HepG2 (cell line): ENCODE measurements around the gene FAM78B. TPM values are rescaled to one million over a fixed set of nuclear protein-coding genes. Genes with fewer than 3 reads are reported as not detected.

Source experiments
- ATAC-seq: fragments of 200-7000 bp; cut with Tn5 transposase; 3 replicates; pipeline ENCODE4 v1.9.1; 2020; ENCODE audit warnings: mild to moderate bottlenecking, moderate library complexity
- BruUV-seq: library from RNA; stranded (reverse); fragments of 400-500 nt; replicated peaks from 2 replicates; lab custom pipeline; 2021; lab: Mats Ljungman, UMichigan
- CTCF ChIA-PET: fragments of 300-600 bp; formaldehyde crosslinking; extraction: SDS; loops from one replicate; lab custom pipeline; 2021; ENCODE audit warnings: low total read pairs, inconsistent platforms, low intra/inter-chr PET ratio; lab: Yijun Ruan, JAX
- POLR2A ChIA-PET: fragments of 350-600 bp; sonication (Branson Sonifier 250); formaldehyde crosslinking; loops from one replicate; lab custom pipeline; 2020; ENCODE audit warnings: antibody characterized with exemption, inconsistent platforms; lab: Yijun Ruan, JAX
- DNase-seq: peaks from one replicate; pipeline ENCODE4 v3.0.0-alpha.2; 2015; ENCODE audit warnings: low spot score
- FAIRE-seq: peaks from 3 replicates; lab custom pipeline; 2011; peaks lifted over from hg19 to GRCh38; lab: Jason Lieb, UNC
- H2AFZ ChIP-seq: one replicate; pipeline ENCODE4 v1.6.1; 2011; ENCODE audit warnings: low read length, inconsistent platforms
- H3K27ac ChIP-seq: fragments of 300-600 bp; 3 replicates; pipeline ENCODE4 v1.8.0; 2011; ENCODE audit warnings: mixed run types, mild to moderate bottlenecking, mixed read lengths, low read length, inconsistent platforms; ENCODE audit not compliant: insufficient read depth; ENCODE audit errors: extremely low read length
- H3K27me3 ChIP-seq, 2 experiments: fragments of 200-600 bp in 1 of 2; 2 replicates in 1 of 2; 3 replicates in 1 of 2; pipeline versions ENCODE4 v1.6.0 to v1.8.0; 2011; ENCODE audit warnings: low read length in 2 of 2, mild to moderate bottlenecking in 2 of 2, moderate library complexity in 2 of 2, inconsistent platforms in 1 of 2; ENCODE audit not compliant: insufficient read depth in 2 of 2, control insufficient read depth in 1 of 2
- H3K36me3 ChIP-seq, 2 experiments: fragments of 200-600 bp in 1 of 2; replicated peaks in 1 of 2; 2 replicates in 1 of 2; 3 replicates in 1 of 2; pipeline versions ENCODE4 v1.5.1 to v1.8.0; 2011; ENCODE audit warnings: low read length in 2 of 2, inconsistent platforms in 1 of 2; ENCODE audit not compliant: insufficient read depth in 2 of 2, control insufficient read depth in 1 of 2
- H3K4me1 ChIP-seq: 2 replicates; pipeline ENCODE4 v1.5.1; 2012; ENCODE audit warnings: low read length, inconsistent platforms; ENCODE audit not compliant: insufficient read depth
- H3K4me2 ChIP-seq: 2 replicates; pipeline ENCODE4 v1.6.0; 2011; ENCODE audit warnings: low read depth, low read length, inconsistent platforms
- H3K4me3 ChIP-seq, 3 experiments: fragments of 200-600 bp in 1 of 3; sonication (generic), shearing (Covaris generic) in 1 of 3; replicated peaks in 1 of 3; 2 replicates each; pipeline ENCODE4 v1.5.1; 2011 to 2016; ENCODE audit warnings: low read length in 3 of 3, inconsistent platforms in 2 of 3, low read depth in 2 of 3, mild to moderate bottlenecking in 2 of 3, control low read depth in 1 of 3, mixed read lengths in 1 of 3; ENCODE audit not compliant: insufficient read depth in 1 of 3
- H3K79me2 ChIP-seq: one replicate; pipeline ENCODE4 v1.6.1; 2011; ENCODE audit warnings: low read length, inconsistent platforms; ENCODE audit not compliant: insufficient read depth
- H3K9ac ChIP-seq: 2 replicates; pipeline ENCODE4 v1.6.0; 2011; ENCODE audit warnings: mild to moderate bottlenecking, low read depth, low read length, inconsistent platforms; ENCODE audit not compliant: insufficient read depth
- H3K9me3 ChIP-seq: 2 replicates; pipeline ENCODE4 v1.5.1; 2012; ENCODE audit warnings: mild to moderate bottlenecking, low read length
- H4K20me1 ChIP-seq: 2 replicates; pipeline ENCODE4 v1.6.0; 2011; ENCODE audit warnings: inconsistent platforms, mild to moderate bottlenecking, low read length, moderate library complexity; ENCODE audit not compliant: insufficient read depth
- EEA1 ChIP-seq: sonication (generic); formaldehyde crosslinking; IDR thresholded peaks from 2 replicates; pipeline ENCODE4 v1.5.1; 2020; ENCODE audit warnings: mild to moderate bottlenecking, missing genetic modification reagents, borderline replicate concordance
- GTF2F1 ChIP-seq: fragments of 150-350 bp; IDR thresholded peaks from 2 replicates; pipeline ENCODE4 v1.6.1; 2014; ENCODE audit warnings: low read length
- ZNF570 ChIP-seq: sonication (generic); formaldehyde crosslinking; IDR thresholded peaks from 2 replicates; pipeline ENCODE4 v1.4.0; 2020; ENCODE audit warnings: mild to moderate bottlenecking, missing genetic modification reagents, borderline replicate concordance
- ZNF883 ChIP-seq: sonication (generic); formaldehyde crosslinking; IDR thresholded peaks from 2 replicates; pipeline ENCODE4 v1.5.1; 2020; ENCODE audit warnings: mild to moderate bottlenecking, missing genetic modification reagents; ENCODE audit errors: not compliant biosample characterization
- WGBS: methylation state at CpG from one replicate; pipeline ENCODE4 v1.1.6; 2017; ENCODE audit warnings: low lambda C conversion rate; 5-methylcytosine and 5-hydroxymethylcytosine counted together
- in situ Hi-C: cut with HindIII; loops from 2 replicates; pipeline ENCODE4 v1.10.0; 2017; ENCODE audit warnings: low pct_unique_long_range_greater_than_20kb; ENCODE audit not compliant: extremely low pct_ligation_motif_present
- intact Hi-C: fragments of 100-400 bp; cut with micrococcal nuclease; formaldehyde crosslinking; loops from one replicate; pipeline ENCODE4 v1.10.0; 2022; ENCODE audit not compliant: unreplicated experiment
- polyA plus RNA-seq, 8 experiments: library from polyadenylated mRNA; depleted of rRNA in 3 of 8; stranded (reverse) in 7 of 8; unstranded in 1 of 8; fragments of >200 nt; fragmentation: Illumina TruSeq in 4 of 8; extraction: Trizol in 4 of 8; gene quantifications; 2 replicates each; pipeline versions ENCODE4 v1.2.1 to v1.2.3, GENCODE V29; 2011 to 2016; ENCODE audit warnings: low read depth in 4 of 8, missing spikeins in 1 of 8, mixed read lengths in 1 of 8; ENCODE audit not compliant: insufficient read depth in 1 of 8
- total RNA-seq, 5 experiments: library from RNA; depleted of rRNA; stranded (reverse); fragments of >200 nt; fragmentation: Illumina TruSeq; extraction: Trizol; gene quantifications; 2 replicates each; pipeline ENCODE4 v1.2.3, GENCODE V29; 2016; ENCODE audit warnings: low read depth in 1 of 5
- TF ChIP-seq, protein P1 (sequence below): sonication (generic); formaldehyde crosslinking; IDR thresholded peaks from 2 replicates; pipeline ENCODE4 v1.5.0; 2020; ENCODE audit warnings: missing genetic modification reagents
- TF ChIP-seq, protein P2 (sequence below): IDR thresholded peaks from 2 replicates; pipeline ENCODE4 v1.6.1; 2018; ENCODE audit warnings: missing genetic modification reagents
- TF ChIP-seq, protein P3 (sequence below): IDR thresholded peaks from 2 replicates; pipeline ENCODE4 v1.6.1; 2012; ENCODE audit warnings: inconsistent platforms

Gene FAM78B
- total and polyA plus RNA-seq, 2 of the 13 experiments (the other 11 are each of a cell fraction or from before 2014, with no cell fraction given), result 0.22 to 0.31 TPM

DNA sequence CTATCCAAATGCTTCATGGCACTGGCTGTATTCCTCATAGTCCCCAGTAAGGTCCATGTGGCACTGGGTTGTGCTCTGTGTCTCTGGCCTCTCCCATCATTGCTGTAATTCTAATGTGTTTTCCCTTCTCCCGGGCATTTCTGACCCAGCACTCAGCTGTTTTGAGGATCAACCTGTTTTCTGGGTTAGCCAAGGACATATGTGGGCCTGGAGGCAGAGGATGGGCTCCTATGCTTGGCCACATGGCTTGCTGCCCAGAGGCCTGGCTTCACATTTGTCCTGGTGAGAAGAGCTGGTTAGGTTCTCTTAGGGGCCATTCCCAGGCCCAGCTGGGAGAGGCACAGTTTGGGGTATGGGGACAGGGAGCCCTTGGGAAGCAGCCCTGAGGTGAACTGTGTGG, 103.1 kb downstream of the FAM78B start:
- Histone ChIP-seq H3K27ac (no peak overlapping the region), H3K9me3 (no peaks in the 10 kb centered on the region), H3K79me2 (no peaks in the 10 kb centered on the region), H3K27me3 (no peaks in the 10 kb centered on the region; a peak in 1 of 5 replicates), H3K4me2 (no peak overlapping the region), H3K9ac (no peak overlapping the region), H3K4me3 (no peak overlapping the region), H2AFZ (no peak overlapping the region), H4K20me1 (no peaks in the 10 kb centered on the region), H3K36me3 (no peaks in the 10 kb centered on the region), H3K4me1 (no peaks in the 10 kb centered on the region)
- BruUV-seq, result no TSS peak
- no peak for TF ChIP-seq EEA1 (CRISPR knock-in tag)
- TF ChIP-seq, protein P1, sequence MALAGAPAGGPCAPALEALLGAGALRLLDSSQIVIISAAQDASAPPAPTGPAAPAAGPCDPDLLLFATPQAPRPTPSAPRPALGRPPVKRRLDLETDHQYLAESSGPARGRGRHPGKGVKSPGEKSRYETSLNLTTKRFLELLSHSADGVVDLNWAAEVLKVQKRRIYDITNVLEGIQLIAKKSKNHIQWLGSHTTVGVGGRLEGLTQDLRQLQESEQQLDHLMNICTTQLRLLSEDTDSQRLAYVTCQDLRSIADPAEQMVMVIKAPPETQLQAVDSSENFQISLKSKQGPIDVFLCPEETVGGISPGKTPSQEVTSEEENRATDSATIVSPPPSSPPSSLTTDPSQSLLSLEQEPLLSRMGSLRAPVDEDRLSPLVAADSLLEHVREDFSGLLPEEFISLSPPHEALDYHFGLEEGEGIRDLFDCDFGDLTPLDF (CRISPR knock-in tag), result no peak
- TF ChIP-seq ZNF883 (CRISPR knock-in tag), result no peak
- TF ChIP-seq GTF2F1, result no peak
- TF ChIP-seq, protein P2, sequence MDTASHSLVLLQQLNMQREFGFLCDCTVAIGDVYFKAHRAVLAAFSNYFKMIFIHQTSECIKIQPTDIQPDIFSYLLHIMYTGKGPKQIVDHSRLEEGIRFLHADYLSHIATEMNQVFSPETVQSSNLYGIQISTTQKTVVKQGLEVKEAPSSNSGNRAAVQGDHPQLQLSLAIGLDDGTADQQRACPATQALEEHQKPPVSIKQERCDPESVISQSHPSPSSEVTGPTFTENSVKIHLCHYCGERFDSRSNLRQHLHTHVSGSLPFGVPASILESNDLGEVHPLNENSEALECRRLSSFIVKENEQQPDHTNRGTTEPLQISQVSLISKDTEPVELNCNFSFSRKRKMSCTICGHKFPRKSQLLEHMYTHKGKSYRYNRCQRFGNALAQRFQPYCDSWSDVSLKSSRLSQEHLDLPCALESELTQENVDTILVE (CRISPR knock-in tag), result no peak
- TF ChIP-seq, protein P3, sequence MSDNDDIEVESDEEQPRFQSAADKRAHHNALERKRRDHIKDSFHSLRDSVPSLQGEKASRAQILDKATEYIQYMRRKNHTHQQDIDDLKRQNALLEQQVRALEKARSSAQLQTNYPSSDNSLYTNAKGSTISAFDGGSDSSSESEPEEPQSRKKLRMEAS, result no peak
- TF ChIP-seq ZNF570 (CRISPR knock-in tag), result no peak
- WGBS, result 0% methylated on average over 1 of the region's 1 CpG
- DNase-seq (no peak), FAIRE-seq (no peak), ATAC-seq (no peak)
- in situ Hi-C loops, result no loop called here
- ChIA-PET CTCF (no interaction called here), POLR2A (no interaction called here)
- intact Hi-C loops, result no loop called here
